GM13976 (cell line): ENCODE data around the gene UBE3B.

Experiments
- DNase-seq: peaks from one replicate; pipeline ENCODE4 v3.0.0; 2012; ENCODE audit warnings: low spot score
- CTCF ChIP-seq: IDR thresholded peaks from 2 replicates; pipeline ENCODE4 v1.5.1; 2012; ENCODE audit warnings: borderline replicate concordance, mild to moderate bottlenecking; ENCODE audit not compliant: insufficient read depth; ENCODE audit errors: extremely low read depth, missing control alignments, control extremely low read depth
- in situ Hi-C: fragments of 300-500 bp; cut with MboI; formaldehyde crosslinking; loops from one replicate; pipeline ENCODE4 v1.12.0; 2022; ENCODE audit warnings: low sequenced_read_pairs, mixed read lengths, inconsistent platforms; ENCODE audit not compliant: unreplicated experiment

The UBE3B gene

DNA sequence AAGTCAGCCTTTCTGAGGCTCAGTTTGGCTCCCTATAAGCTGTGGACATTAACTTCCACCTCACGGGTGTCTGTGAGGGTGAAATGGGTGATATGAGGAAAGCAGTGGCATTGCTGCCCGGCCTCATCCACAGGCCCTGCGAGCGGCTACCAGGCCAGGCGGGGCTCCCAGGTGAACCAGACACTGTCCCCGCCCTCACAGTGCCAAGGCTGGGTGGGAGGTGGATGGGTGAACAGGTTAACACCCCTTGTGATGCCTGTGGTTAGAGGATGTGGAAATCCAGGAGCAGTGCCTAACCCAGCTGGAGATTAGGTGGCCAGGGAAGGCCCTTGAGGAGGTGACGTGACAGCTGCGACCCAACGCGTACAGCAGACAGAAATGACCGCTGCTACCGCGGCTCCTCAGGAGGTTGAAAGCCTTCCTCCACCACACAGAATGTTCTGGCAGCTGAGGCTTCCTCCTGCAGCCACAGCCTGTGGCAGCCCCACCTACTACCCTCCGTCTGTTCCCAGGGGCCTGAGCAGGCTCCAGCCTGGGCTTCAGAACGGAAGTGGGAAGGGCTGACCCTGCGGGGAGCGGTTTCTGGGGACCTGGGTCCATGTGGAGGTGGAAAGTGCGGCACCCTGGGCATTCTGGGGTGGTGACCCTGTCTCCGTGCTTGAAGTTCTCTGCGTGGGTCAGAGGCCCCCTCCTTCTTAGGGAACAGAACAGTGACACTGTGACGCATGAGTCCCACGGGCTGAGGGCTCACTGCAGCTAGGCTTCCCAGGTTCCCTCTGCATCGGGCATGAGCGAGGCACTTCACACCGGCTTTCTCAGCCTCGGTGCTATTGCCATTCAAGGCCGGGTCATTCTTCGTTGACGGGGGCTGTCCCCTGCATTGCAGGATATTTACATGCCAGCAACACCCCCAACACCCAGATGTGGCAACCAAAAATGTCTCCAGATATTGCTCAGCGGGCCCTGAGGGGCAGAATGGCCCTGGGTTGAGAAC lies 86.2 kb downstream of the UBE3B start:
- in situ Hi-C loops: no loop called here
- no peak for DNase-seq
- TF ChIP-seq CTCF: no peak

DNA sequence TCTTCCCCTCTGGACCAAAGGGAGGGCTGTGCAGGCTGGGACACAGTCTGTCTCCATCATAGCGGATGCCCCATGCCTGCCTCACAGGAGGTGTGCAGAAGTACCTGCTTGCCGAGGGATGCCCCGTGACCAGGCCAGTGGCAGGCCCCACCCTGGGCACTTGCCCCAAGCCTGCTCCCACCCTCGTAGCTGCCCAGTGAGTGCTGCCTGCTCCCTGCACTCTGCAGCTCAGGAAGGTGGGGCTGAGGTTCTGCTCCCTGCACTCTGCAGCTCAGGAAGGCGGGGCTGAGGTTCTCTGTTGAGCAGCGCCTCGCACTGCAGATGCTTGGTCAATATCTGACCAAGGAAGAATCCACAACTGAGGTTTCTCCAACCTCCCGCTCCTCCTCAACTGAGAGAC lies 89.0 kb downstream of the UBE3B start:
- DNase-seq: no peak
- in situ Hi-C loops: no loop called here
- no peak for TF ChIP-seq CTCF

DNA sequence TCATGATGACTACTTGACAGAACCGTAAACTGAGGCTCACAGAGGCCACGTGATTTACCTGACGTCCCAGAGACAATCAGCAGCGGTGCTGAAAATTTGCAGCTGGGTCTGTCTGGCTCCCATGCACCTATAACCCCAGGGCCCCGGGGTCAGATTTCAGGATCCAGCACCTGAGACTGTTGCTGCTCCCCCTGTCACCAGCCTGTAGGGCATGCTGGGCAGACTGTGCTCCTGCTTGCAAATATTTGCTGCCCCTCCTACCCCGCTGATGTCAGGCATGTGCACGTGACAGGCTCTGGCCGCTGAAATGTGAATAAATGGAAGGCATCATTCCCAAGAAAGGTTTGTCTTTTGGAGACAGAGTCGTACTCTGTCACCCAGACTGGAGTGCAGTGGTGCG lies 89.9 kb downstream of the UBE3B start:
- in situ Hi-C loops: no loop called here
- TF ChIP-seq CTCF: no peak
- DNase-seq: no peak

DNA sequence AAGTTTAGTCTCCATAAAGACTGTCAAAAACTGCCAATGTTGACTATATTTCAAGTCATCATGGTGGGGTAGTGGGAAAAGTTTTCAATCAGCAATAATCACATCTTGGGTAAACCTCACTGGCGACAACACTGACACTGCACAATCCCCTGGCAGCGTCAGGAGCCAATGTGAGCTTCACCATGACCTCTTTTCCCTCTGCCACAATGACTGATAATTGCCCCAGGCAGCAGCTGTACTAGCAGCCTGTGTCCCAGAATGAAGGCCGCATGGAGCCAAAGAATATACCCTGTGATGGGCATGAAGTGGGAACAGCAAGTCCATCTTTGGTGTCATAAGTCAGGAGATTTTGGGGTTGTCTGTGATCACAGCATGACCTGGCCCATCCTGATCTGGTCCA lies 90.5 kb downstream of the UBE3B start:
- no peak for TF ChIP-seq CTCF
- no peak for DNase-seq
- in situ Hi-C loops: no loop called here

DNA sequence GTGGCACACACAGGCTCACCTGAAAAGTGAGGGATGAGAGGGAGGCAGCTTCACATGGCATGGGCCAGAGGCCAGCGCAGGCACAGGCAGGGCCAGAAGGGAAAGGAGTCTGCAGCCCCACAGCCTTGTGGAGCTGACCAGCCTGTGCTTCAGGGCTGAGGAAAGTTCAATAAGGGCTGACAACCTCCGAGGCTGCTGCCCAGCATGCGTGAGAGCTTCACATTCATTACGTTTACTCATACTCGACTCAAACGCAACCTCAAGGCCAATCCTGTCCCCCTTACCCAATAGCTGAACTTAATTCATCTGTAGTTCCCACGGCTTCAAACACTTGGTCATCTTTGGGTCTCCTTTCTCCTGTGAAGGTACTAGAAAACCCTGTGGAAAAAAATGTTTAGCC lies 91.1 kb downstream of the UBE3B start:
- TF ChIP-seq CTCF: no peak
- DNase-seq: no peak
- in situ Hi-C loops: no loop called here

DNA sequence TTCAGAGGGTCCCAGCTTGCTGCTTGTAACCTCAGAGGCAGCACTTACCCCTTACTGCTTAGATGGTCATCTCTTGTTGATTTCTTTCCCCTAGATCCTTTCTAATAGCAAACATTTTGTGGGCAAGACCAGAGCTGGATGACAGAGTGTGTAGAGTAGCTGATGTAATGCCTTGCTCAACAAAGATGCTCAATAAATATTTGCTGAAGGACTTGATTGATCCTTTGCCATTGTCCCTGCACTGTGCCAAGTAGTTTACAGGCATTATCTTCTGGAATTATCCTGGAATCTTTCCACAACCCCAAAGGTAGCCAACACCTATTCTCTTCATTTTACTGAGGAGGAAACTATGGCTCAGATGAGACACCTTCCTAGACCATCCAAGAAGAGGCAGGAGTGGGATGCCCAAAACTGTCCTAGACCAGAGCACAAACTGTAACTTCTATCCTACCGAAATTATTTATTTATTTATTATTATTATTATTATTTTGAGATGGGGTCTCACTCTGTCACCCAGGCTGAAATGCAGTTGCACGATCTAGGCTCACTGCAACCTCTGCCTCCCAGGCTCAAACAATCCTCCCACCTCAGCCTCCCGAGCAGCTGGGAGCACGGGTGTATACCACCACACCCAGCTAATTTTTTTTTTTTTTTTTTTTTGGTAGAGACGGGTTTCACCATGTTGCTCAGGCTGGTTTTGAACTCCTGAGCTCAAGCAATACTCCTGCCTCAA lies 94.5 kb downstream of the UBE3B start:
- no peak for TF ChIP-seq CTCF
- no peak for DNase-seq
- in situ Hi-C loops: no loop called here
